ENCODE measurements around the gene KYAT1.
A peak's percentile ranks its signal among the peaks of the same experiment; 100 is the strongest.

Gene KYAT1

GRCh38 chr9:128881884-128882676 is at the start of gene KYAT1, which contains the start of gene LRRC8A:
Gene KYAT1 (minus strand): TSS chr9:128881950. CDS start chr9:128845405, 36,545 bp downstream.
Gene LRRC8A (plus strand): TSS chr9:128882133. CDS start chr9:128907165, 25,032 bp downstream.
- Histone ChIP-seq H3K4me3 (ENCODE audit: low read depth in 1 of 2, low read length in 2 of 2) (peak within 1 kb of the TSS; percentile 82 to 99), H3K36me3 (ENCODE audit: insufficient read depth, low read length) (peaks cover 12% of the 10 kb centered on the region), H3K27ac (ENCODE audit: low read depth, low read length) (peak within 1 kb of the TSS; percentile 89), H3K27me3 (ENCODE audit: control insufficient read depth in 1 of 2, insufficient read depth in 2 of 2, low read length in 2 of 2) (no peaks in the 10 kb centered on the region), H3K9ac (ENCODE audit: low read length) (peak within 1 kb of the TSS; percentile 100), H3K9me3 (ENCODE audit: low read length) (no peaks in the 10 kb centered on the region), H3K4me1 (ENCODE audit: insufficient read depth, low read length) (peaks cover 33% of the 10 kb centered on the region)

GRCh38 chr9:128929560-128929959 is 47.8 kb upstream of the KYAT1 start:
- Histone ChIP-seq H3K9ac (ENCODE audit: low read length) (no peak overlapping the region), H3K36me3 (ENCODE audit: insufficient read depth, low read length) (no peaks in the 10 kb centered on the region), H3K4me3 (ENCODE audit: low read depth in 1 of 2, low read length in 2 of 2) (no peak overlapping the region), H3K4me1 (ENCODE audit: insufficient read depth, low read length) (no peaks in the 10 kb centered on the region), H3K27me3 (ENCODE audit: control insufficient read depth in 1 of 2, insufficient read depth in 2 of 2, low read length in 2 of 2) (no peaks in the 10 kb centered on the region), H3K9me3 (ENCODE audit: low read length) (no peaks in the 10 kb centered on the region), H3K27ac (ENCODE audit: low read depth, low read length) (no peak overlapping the region)

- H3K27ac ChIP-seq (ENCODE audit: low read depth, low read length) = no peak overlapping the region
- H3K9me3 ChIP-seq (ENCODE audit: low read length) = no peaks in the 10 kb centered on the region
- no peaks in the 10 kb centered on the region for H3K36me3 ChIP-seq (ENCODE audit: insufficient read depth, low read length)
- no peaks in the 10 kb centered on the region for H3K27me3 ChIP-seq (ENCODE audit: control insufficient read depth in 1 of 2, insufficient read depth in 2 of 2, low read length in 2 of 2)
- H3K4me3 ChIP-seq (ENCODE audit: low read depth in 1 of 2, low read length in 2 of 2) = no peak overlapping the region
- no peaks in the 10 kb centered on the region for H3K4me1 ChIP-seq (ENCODE audit: insufficient read depth, low read length)
- H3K9ac ChIP-seq (ENCODE audit: low read length) = no peak overlapping the region
Measured at GRCh38 chr9:128928624-128929023, 46.9 kb upstream of the KYAT1 start.

GRCh38 chr9:128927731-128928411 is 46.1 kb upstream of the KYAT1 start:
- H3K27me3 ChIP-seq (ENCODE audit: control insufficient read depth in 1 of 2, insufficient read depth in 2 of 2, low read length in 2 of 2) = no peaks in the 10 kb centered on the region
- H3K9ac ChIP-seq (ENCODE audit: low read length) = no peak overlapping the region
- peaks cover under 1% of the 10 kb centered on the region for H3K4me1 ChIP-seq (ENCODE audit: insufficient read depth, low read length)
- H3K27ac ChIP-seq (ENCODE audit: low read depth, low read length) = no peak overlapping the region
- H3K36me3 ChIP-seq (ENCODE audit: insufficient read depth, low read length) = no peaks in the 10 kb centered on the region
- no peaks in the 10 kb centered on the region for H3K9me3 ChIP-seq (ENCODE audit: low read length)
- no peak overlapping the region for H3K4me3 ChIP-seq (ENCODE audit: low read depth in 1 of 2, low read length in 2 of 2)

DNA sequence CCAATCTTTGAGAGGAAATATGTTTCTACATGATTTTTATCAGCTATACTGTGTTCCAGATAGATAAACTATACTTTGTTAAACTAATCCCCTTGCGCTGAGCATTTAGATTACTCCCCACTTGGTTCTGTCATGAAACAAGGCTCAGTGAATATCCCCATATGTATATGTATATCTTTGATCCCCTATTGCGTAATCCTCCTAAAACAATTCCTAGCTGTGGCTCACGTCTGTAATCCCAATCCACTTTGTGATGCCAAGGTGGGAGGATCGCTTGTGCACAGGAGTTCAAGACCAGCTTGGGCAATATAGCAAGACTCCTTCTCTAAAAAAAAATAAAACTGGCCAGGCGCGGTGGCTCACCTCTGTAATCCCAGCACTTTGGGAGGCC is 41.7 kb upstream of the KYAT1 start:
- Histone ChIP-seq H3K9me3 (ENCODE audit: low read length) (no peaks in the 10 kb centered on the region), H3K36me3 (ENCODE audit: insufficient read depth, low read length) (peaks cover 3% of the 10 kb centered on the region), H3K27ac (ENCODE audit: low read depth, low read length) (no peak overlapping the region), H3K4me3 (ENCODE audit: low read depth in 1 of 2, low read length in 2 of 2) (no peak overlapping the region), H3K9ac (ENCODE audit: low read length) (no peak overlapping the region), H3K27me3 (ENCODE audit: control insufficient read depth in 1 of 2, insufficient read depth in 2 of 2, low read length in 2 of 2) (no peaks in the 10 kb centered on the region), H3K4me1 (ENCODE audit: insufficient read depth, low read length) (peaks cover 20% of the 10 kb centered on the region)

DNA sequence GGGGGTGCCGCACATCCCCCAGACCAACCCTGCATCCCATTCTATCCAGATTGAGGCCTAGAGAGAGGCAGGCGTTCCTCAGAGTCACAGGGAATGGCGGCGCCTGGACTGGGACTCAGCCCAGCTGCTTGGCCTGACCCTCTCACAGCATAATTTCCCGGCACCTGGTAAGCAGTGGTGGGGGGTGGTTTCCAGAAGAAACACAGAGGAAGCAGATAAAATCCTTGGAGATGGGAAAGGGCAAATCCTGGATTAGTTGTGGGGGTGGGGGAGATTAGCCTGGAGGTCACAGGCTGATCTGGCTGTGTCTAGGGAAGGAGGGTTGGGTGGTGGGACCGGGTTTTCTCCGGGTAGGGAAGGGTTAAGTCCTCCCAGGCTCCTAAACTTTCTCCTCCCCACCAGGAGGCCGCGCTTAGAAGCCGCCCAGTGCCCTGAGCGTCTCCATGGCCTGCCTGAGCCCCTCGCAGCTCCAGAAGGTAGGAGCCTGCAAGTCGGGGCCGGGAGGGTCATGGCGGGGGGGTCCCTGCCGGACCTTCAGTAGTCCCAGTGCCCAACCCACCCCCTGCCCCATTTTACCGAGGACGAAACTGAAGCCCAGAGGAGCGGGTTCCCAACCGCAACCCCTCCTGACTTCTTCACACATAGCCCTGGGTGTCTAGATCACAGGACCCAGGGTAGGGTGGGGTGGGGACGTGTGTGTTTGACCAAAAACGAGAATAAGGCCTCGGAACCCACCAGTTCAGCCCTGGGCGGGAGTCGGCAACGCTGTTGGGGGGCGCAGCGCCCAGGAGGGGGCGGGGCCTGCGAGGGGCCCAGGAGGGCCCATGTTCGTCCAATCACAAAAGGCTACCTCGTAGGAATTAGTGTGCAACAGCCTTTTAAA is 40.4 kb upstream of the KYAT1 start:
- no peaks in the 10 kb centered on the region for H3K9me3 ChIP-seq (ENCODE audit: low read length)
- peak overlapping the region; percentile 57 for H3K9ac ChIP-seq (ENCODE audit: low read length)
- peak overlapping the region; percentile 47 to 68 for H3K4me3 ChIP-seq (ENCODE audit: low read depth in 1 of 2, low read length in 2 of 2)
- peaks cover 12% of the 10 kb centered on the region for H3K36me3 ChIP-seq (ENCODE audit: insufficient read depth, low read length)
- peak overlapping the region; percentile 77 for H3K27ac ChIP-seq (ENCODE audit: low read depth, low read length)
- peaks cover 27% of the 10 kb centered on the region for H3K4me1 ChIP-seq (ENCODE audit: insufficient read depth, low read length)
- H3K27me3 ChIP-seq (ENCODE audit: control insufficient read depth in 1 of 2, insufficient read depth in 2 of 2, low read length in 2 of 2) = no peaks in the 10 kb centered on the region

DNA sequence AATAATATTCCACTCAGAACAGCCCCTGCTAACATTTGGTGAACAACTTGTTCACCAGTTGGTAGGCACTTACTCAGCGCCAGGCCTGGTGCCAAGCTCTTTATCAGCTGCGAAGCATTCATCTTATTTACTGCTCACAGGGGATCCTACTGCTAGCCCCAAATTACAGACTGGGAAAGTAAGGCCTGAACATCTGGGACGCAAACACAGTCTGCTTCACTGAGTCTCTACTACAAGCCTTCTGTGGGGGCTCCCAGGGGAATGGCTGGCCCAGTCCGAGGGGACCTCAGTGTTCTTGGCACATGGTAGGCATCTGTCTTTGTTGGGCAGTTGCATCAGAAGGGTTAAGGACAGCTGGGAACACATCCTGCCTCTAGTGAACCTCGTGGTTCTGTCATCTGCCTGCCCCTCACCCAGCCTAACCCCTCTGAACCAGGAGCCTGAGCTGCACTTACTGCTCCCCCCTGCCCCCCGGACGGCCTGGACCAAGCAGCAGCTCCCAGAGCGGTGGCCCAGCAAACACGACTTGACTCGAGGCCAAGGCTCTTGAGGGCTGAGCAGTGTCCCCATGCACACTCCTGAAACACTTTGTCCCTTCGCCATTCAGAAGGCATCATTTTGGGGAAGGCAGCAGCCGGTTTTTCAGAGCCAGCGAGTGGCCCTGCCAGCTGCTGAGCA is 38.8 kb upstream of the KYAT1 start, which contains the start of gene PHYHD1:
TSS of gene PHYHD1 (plus strand) at position 602 of the 678 bp plus-strand sequence. CDS start 1,342 bp downstream, outside the sequence.
- peak within 1 kb of the TSS; percentile 77 for H3K27ac ChIP-seq (ENCODE audit: low read depth, low read length)
- H3K9me3 ChIP-seq (ENCODE audit: low read length) = no peaks in the 10 kb centered on the region
- H3K27me3 ChIP-seq (ENCODE audit: control insufficient read depth in 1 of 2, insufficient read depth in 2 of 2, low read length in 2 of 2) = no peaks in the 10 kb centered on the region
- H3K9ac ChIP-seq (ENCODE audit: low read length) = peak within 1 kb of the TSS; percentile 57
- H3K4me3 ChIP-seq (ENCODE audit: low read depth in 1 of 2, low read length in 2 of 2) = peak within 1 kb of the TSS; percentile 47 to 68
- H3K4me1 ChIP-seq (ENCODE audit: insufficient read depth, low read length) = peaks cover 43% of the 10 kb centered on the region
- peaks cover 18% of the 10 kb centered on the region for H3K36me3 ChIP-seq (ENCODE audit: insufficient read depth, low read length)

DNA sequence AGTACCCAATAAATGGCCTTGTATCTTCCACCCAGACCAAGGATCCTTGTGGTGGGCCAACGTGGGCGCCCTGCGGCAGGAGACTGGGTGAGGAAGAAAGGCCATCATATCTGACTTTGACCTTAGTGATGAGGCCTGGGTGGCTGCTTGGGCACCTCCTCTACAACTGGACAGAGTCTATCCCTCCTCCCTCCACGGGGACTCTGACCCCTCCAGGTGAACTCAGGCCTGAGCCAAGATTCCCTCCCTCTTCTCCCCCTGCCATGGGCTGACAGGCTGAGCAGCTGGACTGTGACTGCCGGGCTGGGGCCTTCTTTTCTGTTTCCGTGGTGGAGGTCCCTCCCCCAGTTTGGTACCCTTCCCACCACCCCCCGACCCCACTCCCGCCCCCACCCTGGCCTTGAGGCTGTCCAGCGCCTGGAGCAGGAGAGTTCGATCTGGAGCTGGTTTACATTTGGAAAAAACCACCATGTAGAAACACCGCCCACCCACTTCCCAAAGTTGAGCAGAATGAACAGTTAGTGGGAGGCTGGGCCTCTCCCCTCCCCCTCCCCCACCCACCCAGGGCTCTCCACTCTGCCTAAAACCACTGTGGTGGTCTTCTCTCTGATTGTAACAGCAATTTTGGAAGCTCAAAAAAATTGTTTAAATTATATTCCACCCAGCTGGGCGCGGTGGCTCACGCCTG is 37.8 kb upstream of the KYAT1 start:
- Histone ChIP-seq H3K27ac (ENCODE audit: low read depth, low read length) (no peak overlapping the region), H3K4me3 (ENCODE audit: low read depth in 1 of 2, low read length in 2 of 2) (no peak overlapping the region), H3K36me3 (ENCODE audit: insufficient read depth, low read length) (peaks cover 18% of the 10 kb centered on the region), H3K4me1 (ENCODE audit: insufficient read depth, low read length) (peaks cover 44% of the 10 kb centered on the region), H3K27me3 (ENCODE audit: control insufficient read depth in 1 of 2, insufficient read depth in 2 of 2, low read length in 2 of 2) (no peaks in the 10 kb centered on the region), H3K9me3 (ENCODE audit: low read length) (no peaks in the 10 kb centered on the region), H3K9ac (ENCODE audit: low read length) (no peak overlapping the region)

- Histone ChIP-seq H3K4me1 (ENCODE audit: insufficient read depth, low read length) (peaks cover 44% of the 10 kb centered on the region), H3K27ac (ENCODE audit: low read depth, low read length) (no peak overlapping the region)
Measured at GRCh38 chr9:128918921-128919320, 37.2 kb upstream of the KYAT1 start.

GRCh38 chr9:128917151-128917849 is 35.5 kb upstream of the KYAT1 start:
- Histone ChIP-seq H3K27ac (ENCODE audit: low read depth, low read length) (peak overlapping the region; percentile 88), H3K4me3 (ENCODE audit: low read depth in 1 of 2, low read length in 2 of 2) (no peak overlapping the region), H3K9me3 (ENCODE audit: low read length) (no peaks in the 10 kb centered on the region), H3K9ac (ENCODE audit: low read length) (no peak overlapping the region), H3K4me1 (ENCODE audit: insufficient read depth, low read length) (peaks cover 53% of the 10 kb centered on the region), H3K27me3 (ENCODE audit: control insufficient read depth in 1 of 2, insufficient read depth in 2 of 2, low read length in 2 of 2) (no peaks in the 10 kb centered on the region), H3K36me3 (ENCODE audit: insufficient read depth, low read length) (peaks cover 18% of the 10 kb centered on the region)

More at GRCh38 chr9:128918921-128919320, 37.2 kb upstream of the KYAT1 start:
- H3K36me3 ChIP-seq (ENCODE audit: insufficient read depth, low read length) = peaks cover 18% of the 10 kb centered on the region
- H3K27me3 ChIP-seq (ENCODE audit: control insufficient read depth in 1 of 2, insufficient read depth in 2 of 2, low read length in 2 of 2) = no peaks in the 10 kb centered on the region
- H3K4me3 ChIP-seq (ENCODE audit: low read depth in 1 of 2, low read length in 2 of 2) = no peak overlapping the region
- no peak overlapping the region for H3K9ac ChIP-seq (ENCODE audit: low read length)
- H3K9me3 ChIP-seq (ENCODE audit: low read length) = no peaks in the 10 kb centered on the region
